Heart left ventricle (tissue), 16 donors: ENCODE data around the gene KLHL18. TPM values are rescaled to one million over a fixed set of nuclear protein-coding genes. Genes with fewer than 3 reads are reported as not detected.

Experiments
- ATAC-seq, 4 donors: fragments of 200-7000 bp; cut with Tn5 transposase; one replicate each; pipeline ENCODE4 v1.9.1; 2020 to 2022; ENCODE audit warnings: moderate library complexity in 4 of 4, mild to moderate bottlenecking in 3 of 4, moderate number of reproducible peaks in 1 of 4
- DNase-seq, 5 donors: peaks; one replicate each; pipeline ENCODE4 v3.0.0-alpha.2; 2020
- H3K27ac ChIP-seq, 12 donors: fragments of 200-600 bp; sonication (generic) in 4 of 12; one replicate each; pipeline versions ENCODE4 v1.5.0 to v1.8.0; 2016 to 2022; ENCODE audit warnings: mild to moderate bottlenecking in 2 of 12
- H3K27me3 ChIP-seq, 9 donors: fragments of 200-600 bp; sonication (generic) in 2 of 9; one replicate each; pipeline versions ENCODE4 v1.5.1 to v1.8.0; 2016 to 2022; ENCODE audit warnings: mild to moderate bottlenecking in 3 of 9
- H3K36me3 ChIP-seq, 9 donors: fragments of 200-600 bp; sonication (generic) in 2 of 9; one replicate each; pipeline versions ENCODE4 v1.5.0 to v1.8.0; 2018 to 2022; ENCODE audit warnings: mild to moderate bottlenecking in 2 of 9
- H3K4me1 ChIP-seq, 12 donors: fragments of 200-600 bp; sonication (generic) in 4 of 12; one replicate each; pipeline versions ENCODE4 v1.5.0 to v1.8.0; 2016 to 2022; ENCODE audit warnings: mild to moderate bottlenecking in 3 of 12
- H3K4me3 ChIP-seq, 12 donors: fragments of 200-600 bp; sonication (generic) in 4 of 12; one replicate each; pipeline versions ENCODE4 v1.5.0 to v1.8.0; 2017 to 2022; ENCODE audit warnings: mild to moderate bottlenecking in 9 of 12, moderate library complexity in 4 of 12
- H3K9me3 ChIP-seq, 12 donors: fragments of 200-600 bp; sonication (generic) in 4 of 12; one replicate each; pipeline versions ENCODE4 v1.5.0 to v1.8.0; 2016 to 2022; ENCODE audit warnings: mild to moderate bottlenecking in 1 of 12
- POLR2A ChIP-seq, 2 donors: fragments of 450-650 bp; IDR thresholded peaks; one replicate each; pipeline ENCODE4 v1.6.1; 2017; ENCODE audit warnings: antibody characterized with exemption in 2 of 2, mild to moderate bottlenecking in 2 of 2, moderate library complexity in 2 of 2
- WGBS, 4 donors: extraction: QIAGEN DNeasy Blood & Tissue Kit in 2 of 4; methylation state at CpG; one replicate each; pipeline versions ENCODE4 v1.1.5 to v1.1.7; 2013 to 2018; 5-methylcytosine and 5-hydroxymethylcytosine counted together
- intact Hi-C, 10 donors: fragments of 100-400 bp; cut with DNase I; formaldehyde crosslinking; loops; one replicate each; pipeline versions ENCODE4 v1.11.1 to v1.14.2; 2022
- polyA plus RNA-seq, 2 donors: library from polyadenylated mRNA; stranded (reverse); fragments of 200-250 nt; gene quantifications; one replicate each; pipeline ENCODE4 v1.2.3, GENCODE V29; 2013
- total RNA-seq, 9 donors: library from RNA; depleted of rRNA in 2 of 9; stranded (reverse); fragments of >200 nt in 2 of 9; fragmentation: NEBNext Ultra II Directional in 3 of 9; extraction: Animal tissue kit (Norgen Biotek cat#: 25700) in 3 of 9; gene quantifications; one replicate each; pipeline versions ENCODE4 v1.1.0 to v1.2.4, GENCODE V29; 2016 to 2023
- TF ChIP-seq, protein P1 (sequence below), 12 donors: fragments of 200-600 bp; sonication (generic) in 4 of 12; IDR thresholded peaks; one replicate each; pipeline versions ENCODE4 v1.5.0 to v1.8.0; 2018 to 2022; ENCODE audit warnings: antibody characterized with exemption in 12 of 12, mild to moderate bottlenecking in 5 of 12
- donor health status: ischemic (EF 13 %, LVEDD 7.1; RV severe dilation, severe dysfunction).
- donor health status: healthy with polysubstance abuse.
- donor health status: DM: no; HTN: yes; CAD: no.
- donor health status: DM: no; HTN: no; CAD: no.
- donor health status: ischemic (EF 25% LVEDD 6.9; RV normal size, moderate dysfunction).
- donor health status: ischemic (EF 25% LVEDD 5.7; RV mildly dilated, moderate dysfunction).
- donor health status: healthy.
- donor health status: DM: yes; HTN: yes; CAD: no.
- donor health status: ischemic (EF 35%, LVEDD 5.7; RV mildly dilated, moderate dysfunction).
- donor health status: nonischemic (EF 11% LVEDD 7.7; RV severe dilation, severe dysfunction).
- donor health status: DM: yes; HTN: yes; CAD: no.
- donor health status: PGD.
- donor health status: ischemic (EF 29% LVEDD 5.4; RV normal size, mild dysfunction).
- donor health status: nonischemic (EF 23%, LVEDD 6.1; RV moderate dilation, normal function).

The KLHL18 gene
- total and polyA plus RNA-seq, 11 donors: 15.2 to 109 (median 45.9) TPM

- no peak overlapping the region for H3K4me3 ChIP-seq
- H3K27me3 ChIP-seq: no peaks in the 10 kb centered on the region
- H3K4me1 ChIP-seq: peaks cover 6 to 27% (median 19%) of the 10 kb centered on the region in 12 donors
- WGBS, 4 donors: 94 to 99% (median 97%) methylated on average over 3 of the region's 3 CpGs
- intact Hi-C loops: no loop called here
- no peaks in the 10 kb centered on the region for H3K9me3 ChIP-seq
- no peak overlapping the region for H3K27ac ChIP-seq
- DNase-seq (no peak), ATAC-seq (no peak)
- TF ChIP-seq POLR2A (IDR thresholded peaks at IDR 0.05): no peak
- H3K36me3 ChIP-seq: peaks cover 0 to 34% (median 20%) of the 10 kb centered on the region in 9 donors
Observed at GRCh38 chr3:47392933-47393332, 110.2 kb downstream of the KLHL18 start.

DNA sequence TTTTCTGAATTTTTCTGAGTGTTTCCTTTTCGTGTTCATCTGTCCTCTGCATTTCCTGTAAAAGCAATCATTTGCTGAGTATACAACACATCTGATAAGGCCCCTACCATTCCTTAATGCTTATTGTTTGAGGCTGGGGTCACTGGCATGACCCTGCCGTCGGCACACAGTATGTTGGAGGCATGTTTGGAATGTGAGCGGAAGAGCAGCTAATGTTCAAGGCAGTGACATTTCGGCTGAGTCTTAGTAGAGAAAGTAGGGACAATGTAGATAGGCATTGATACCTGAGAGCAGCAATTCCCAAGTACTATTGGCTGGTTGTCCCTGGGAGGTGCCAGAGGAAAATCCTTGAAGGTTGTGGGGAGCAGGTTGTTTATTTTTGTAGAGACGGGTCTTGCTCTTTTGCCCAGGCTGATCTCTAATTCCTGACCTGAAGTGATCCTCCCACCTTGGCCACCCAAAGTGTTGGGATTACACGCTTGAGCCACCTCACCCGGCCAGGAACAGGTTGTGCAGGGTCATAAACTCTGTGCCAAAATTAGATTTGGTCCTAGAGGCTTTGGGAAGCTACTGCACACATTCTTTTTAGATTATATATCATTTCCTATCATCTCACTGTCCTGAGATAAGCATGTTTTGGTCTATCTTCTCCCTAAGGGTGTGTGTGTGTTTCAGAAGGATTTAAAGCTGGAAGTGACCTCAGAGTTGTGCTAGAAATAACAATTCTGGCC is 111.6 kb downstream of the KLHL18 start:
- intact Hi-C loops: no loop called here
- H3K4me3 ChIP-seq: no peak overlapping the region
- H3K27ac ChIP-seq: peak overlapping the region in 6 of 12 donors; percentile 4 to 62 (median 33)
- no peaks in the 10 kb centered on the region for H3K27me3 ChIP-seq
- H3K36me3 ChIP-seq: peaks cover 0 to 32% (median 23%) of the 10 kb centered on the region in 9 donors
- no peaks in the 10 kb centered on the region for H3K9me3 ChIP-seq
- TF ChIP-seq, protein P1, sequence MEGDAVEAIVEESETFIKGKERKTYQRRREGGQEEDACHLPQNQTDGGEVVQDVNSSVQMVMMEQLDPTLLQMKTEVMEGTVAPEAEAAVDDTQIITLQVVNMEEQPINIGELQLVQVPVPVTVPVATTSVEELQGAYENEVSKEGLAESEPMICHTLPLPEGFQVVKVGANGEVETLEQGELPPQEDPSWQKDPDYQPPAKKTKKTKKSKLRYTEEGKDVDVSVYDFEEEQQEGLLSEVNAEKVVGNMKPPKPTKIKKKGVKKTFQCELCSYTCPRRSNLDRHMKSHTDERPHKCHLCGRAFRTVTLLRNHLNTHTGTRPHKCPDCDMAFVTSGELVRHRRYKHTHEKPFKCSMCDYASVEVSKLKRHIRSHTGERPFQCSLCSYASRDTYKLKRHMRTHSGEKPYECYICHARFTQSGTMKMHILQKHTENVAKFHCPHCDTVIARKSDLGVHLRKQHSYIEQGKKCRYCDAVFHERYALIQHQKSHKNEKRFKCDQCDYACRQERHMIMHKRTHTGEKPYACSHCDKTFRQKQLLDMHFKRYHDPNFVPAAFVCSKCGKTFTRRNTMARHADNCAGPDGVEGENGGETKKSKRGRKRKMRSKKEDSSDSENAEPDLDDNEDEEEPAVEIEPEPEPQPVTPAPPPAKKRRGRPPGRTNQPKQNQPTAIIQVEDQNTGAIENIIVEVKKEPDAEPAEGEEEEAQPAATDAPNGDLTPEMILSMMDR (IDR thresholded peaks at IDR 0.05): peak in 1 of 12 donors; percentile 4
- TF ChIP-seq POLR2A (IDR thresholded peaks at IDR 0.05): no peak
- 25 to 32% (median 28%) methylated on average over 8 of the region's 8 CpGs for WGBS, 4 donors
- ATAC-seq (peak in 3 of 4 donors; percentile 17 to 31 (median 23)), DNase-seq (no peak)
- peaks cover 6 to 27% (median 19%) of the 10 kb centered on the region in 12 donors for H3K4me1 ChIP-seq

- peaks cover 6 to 27% (median 20%) of the 10 kb centered on the region in 12 donors for H3K4me1 ChIP-seq
- H3K4me3 ChIP-seq: no peak overlapping the region
- intact Hi-C loops: no loop called here
- DNase-seq (peak in 1 of 5 donors; percentile 26), ATAC-seq (peak; percentile 26 to 71 (median 50))
- H3K9me3 ChIP-seq: no peaks in the 10 kb centered on the region
- 21 to 41% (median 24%) methylated on average over 3 of the region's 3 CpGs for WGBS, 4 donors
- H3K27ac ChIP-seq: peak overlapping the region in 7 of 12 donors; percentile 4 to 62 (median 23)
- no peaks in the 10 kb centered on the region for H3K27me3 ChIP-seq
- peaks cover 0 to 37% (median 29%) of the 10 kb centered on the region in 9 donors for H3K36me3 ChIP-seq
- TF ChIP-seq, protein P1 (IDR thresholded peaks at IDR 0.05): peak in 1 of 12 donors; percentile 0
- TF ChIP-seq POLR2A (IDR thresholded peaks at IDR 0.05): no peak
Observed at GRCh38 chr3:47394881-47395280, 112.1 kb downstream of the KLHL18 start.

Other genes with a start within 250 kb of the KLHL18 start
- gene SETD2, start 118.8 kb upstream of the KLHL18 start, total RNA-seq: 10 to 100 TPM; 24.6 to 34.1 (median 31.7) TPM
- 10 to 100 TPM in 1 of 2 donors, 1 to 10 TPM in 1; 9.0 to 14.9 TPM for gene SETD2, start 118.8 kb upstream of the KLHL18 start, polyA plus RNA-seq
- gene KIF9, start 145 bp upstream of the KLHL18 start, total RNA-seq: 10 to 100 TPM in 3 of 9 donors, 1 to 10 TPM in 6; 5.2 to 13.0 (median 8.6) TPM
- 10 to 100 TPM in 1 of 2 donors, 1 to 10 TPM in 1; 8.7 to 19.2 TPM for gene KIF9, start 145 bp upstream of the KLHL18 start, polyA plus RNA-seq
- gene PTPN23, start 98.1 kb downstream of the KLHL18 start, total RNA-seq: 10 to 100 TPM; 13.0 to 30.3 (median 19.5) TPM
- gene PTPN23, start 98.1 kb downstream of the KLHL18 start, polyA plus RNA-seq: 10 to 100 TPM; 11.0 to 17.4 TPM
- 10 to 100 TPM; 37.2 to 71.6 (median 41.8) TPM for gene SCAP, start 193.0 kb downstream of the KLHL18 start, total RNA-seq
- gene SCAP, start 193.0 kb downstream of the KLHL18 start, polyA plus RNA-seq: 10 to 100 TPM; 36.8 to 55.5 TPM
- 10 to 100 TPM; 14.9 to 22.1 (median 19.7) TPM for gene ELP6, start 230.8 kb downstream of the KLHL18 start, total RNA-seq
- gene ELP6, start 230.8 kb downstream of the KLHL18 start, polyA plus RNA-seq: 10 to 100 TPM; 26.6 to 33.5 TPM